PC-3 (cell line): Measurements from ENCODE around the gene MAN2B1.

Experiments used
- CTCF ChIP-seq: fragments of 300-600 bp; sonication (generic); conservative IDR thresholded peaks from 2 replicates; pipeline ENCODE4 v1.5.1; 2017; ENCODE audit warnings: antibody characterized with exemption, low read depth, mild to moderate bottlenecking, low read length
- EZH2 ChIP-seq: fragments of 300-600 bp; sonication (generic); IDR thresholded peaks from one replicate; pipeline ENCODE4 v1.6.1; 2017; ENCODE audit warnings: antibody characterized with exemption, mild to moderate bottlenecking, low read length; ENCODE audit not compliant: unreplicated experiment
- EZH2phosphoT487 ChIP-seq: fragments of 300-600 bp; sonication (generic); IDR thresholded peaks from 2 replicates; pipeline ENCODE4 v1.6.1; 2018; ENCODE audit warnings: mild to moderate bottlenecking, antibody characterized with exemption, low read length, borderline replicate concordance

- TF ChIP-seq CTCF (no peak), EZH2phosphoT487 (no peak), EZH2 (no peak)
These were observed 20.0 kb downstream of the MAN2B1 start for GRCh38 chr19:12646551-12646950.
